IPS DF 6.9 (cell line): ENCODE data around the gene RNF32.

Source experiments
- DNase-seq: peaks from one replicate; pipeline ENCODE4 v3.0.0-alpha.2; 2013; ENCODE audit warnings: low read depth, low spot score
- H3K27ac ChIP-seq: one replicate; pipeline ENCODE4 v1.5.1; 2013; ENCODE audit warnings: low read length, control low read depth
- H3K27me3 ChIP-seq: 2 replicates; pipeline ENCODE4 v1.6.1; 2013; ENCODE audit warnings: mild to moderate bottlenecking, low read length; ENCODE audit not compliant: control insufficient read depth, insufficient read depth
- H3K36me3 ChIP-seq: 2 replicates; pipeline ENCODE4 v1.6.1; 2013; ENCODE audit warnings: low read length; ENCODE audit not compliant: control insufficient read depth, insufficient read depth
- H3K4me1 ChIP-seq: 2 replicates; pipeline ENCODE4 v1.6.1; 2013; ENCODE audit warnings: low read length; ENCODE audit not compliant: control insufficient read depth, insufficient read depth
- H3K4me3 ChIP-seq: 2 replicates; pipeline ENCODE4 v1.5.1; 2013; ENCODE audit warnings: mild to moderate bottlenecking, low read length
- H3K9me3 ChIP-seq: 2 replicates; pipeline ENCODE4 v1.6.1; 2013; ENCODE audit warnings: low read length, inconsistent platforms; ENCODE audit not compliant: control insufficient read depth, insufficient read depth
- WGBS: extraction: QIAGEN DNeasy Blood & Tissue Kit; methylation state at CpG from one replicate; pipeline ENCODE4 v1.1.7; 2013; ENCODE audit warnings: mixed read lengths, missing lambda C conversion rate; ENCODE audit not compliant: insufficient read length, insufficient coverage; 5-methylcytosine and 5-hydroxymethylcytosine counted together

Gene RNF32

DNA sequence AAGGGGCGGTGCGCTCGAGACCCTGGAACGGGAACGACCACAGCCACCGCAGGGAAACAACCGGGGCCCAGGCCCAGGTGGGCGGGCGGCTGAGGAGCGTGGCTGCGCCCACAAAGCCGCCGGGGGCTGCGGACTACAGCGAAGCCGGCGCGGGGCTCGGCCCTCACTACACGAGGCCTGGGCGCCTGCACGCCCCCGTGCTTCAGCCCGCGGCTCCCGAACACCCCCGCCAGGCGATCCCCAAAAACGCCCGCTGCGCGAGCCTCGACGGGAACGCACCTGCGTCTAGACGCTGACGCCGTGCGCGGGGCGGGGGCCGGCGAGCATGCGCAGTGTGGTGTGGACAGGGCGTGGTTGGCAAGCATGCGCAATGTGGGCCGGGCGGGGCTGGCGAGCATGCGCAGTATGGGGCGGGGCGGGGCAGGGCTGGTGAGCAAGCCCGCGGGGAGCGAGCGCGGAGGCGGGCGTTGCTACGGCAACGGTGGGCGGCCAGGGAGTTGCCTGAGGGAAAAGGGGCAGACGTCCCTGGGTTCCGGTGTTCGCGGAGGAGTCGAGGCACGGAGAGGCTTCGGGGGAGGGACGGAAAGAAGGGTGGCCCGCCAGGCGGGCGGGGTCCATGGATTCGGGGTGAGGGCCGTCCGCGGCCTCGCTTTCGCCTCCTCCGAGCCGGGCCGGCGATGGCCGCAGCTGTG lies at the start of gene RNF32:
Gene RNF32 (plus strand): TSS at position 518 of the 692 bp plus-strand sequence. CDS start 3,104 bp downstream, outside the sequence.
- no CpG with 5 or more reads among the region's 85 CpGs for WGBS
- Histone ChIP-seq H3K36me3 (no peaks in the 10 kb centered on the region), H3K4me3 (peak within 1 kb of the TSS; percentile 75; the same call in 1 of the 2 replicates), H3K4me1 (0 out of 2 replicates have a peak, but pooled peaks cover 3% of the 10 kb centered on the region), H3K27me3 (no peaks in the 10 kb centered on the region), H3K27ac (no peak within 1 kb of the TSS), H3K9me3 (no peaks in the 10 kb centered on the region)
- DNase-seq: peak; percentile 78

- Histone ChIP-seq H3K36me3 (no peaks in the 10 kb centered on the region), H3K27ac (no peak overlapping the region), H3K27me3 (no peaks in the 10 kb centered on the region), H3K4me3 (no peak overlapping the region), H3K4me1 (no peaks in the 10 kb centered on the region), H3K9me3 (no peaks in the 10 kb centered on the region)
- DNase-seq: no peak
- no CpG with 5 or more reads among the region's 4 CpGs for WGBS
Observed at GRCh38 chr7:156592155-156592884, 48.3 kb upstream of the RNF32 start.

GRCh38 chr7:156594283-156595080 lies 46.1 kb upstream of the RNF32 start:
- WGBS: no CpG with 5 or more reads among the region's 6 CpGs
- H3K36me3 ChIP-seq: no peaks in the 10 kb centered on the region
- H3K4me3 ChIP-seq: no peak overlapping the region
- no peaks in the 10 kb centered on the region for H3K9me3 ChIP-seq
- H3K27me3 ChIP-seq: no peaks in the 10 kb centered on the region
- DNase-seq: no peak
- H3K27ac ChIP-seq: no peak overlapping the region
- no peaks in the 10 kb centered on the region for H3K4me1 ChIP-seq

GRCh38 chr7:156600496-156600895 lies 40.1 kb upstream of the RNF32 start:
- H3K27me3 ChIP-seq: no peaks in the 10 kb centered on the region
- no peak for DNase-seq
- no peak overlapping the region for H3K4me3 ChIP-seq
- no peak overlapping the region for H3K27ac ChIP-seq
- no CpG with 5 or more reads among the region's 8 CpGs for WGBS
- H3K36me3 ChIP-seq: no peaks in the 10 kb centered on the region
- H3K4me1 ChIP-seq: no peaks in the 10 kb centered on the region
- no peaks in the 10 kb centered on the region for H3K9me3 ChIP-seq

DNA sequence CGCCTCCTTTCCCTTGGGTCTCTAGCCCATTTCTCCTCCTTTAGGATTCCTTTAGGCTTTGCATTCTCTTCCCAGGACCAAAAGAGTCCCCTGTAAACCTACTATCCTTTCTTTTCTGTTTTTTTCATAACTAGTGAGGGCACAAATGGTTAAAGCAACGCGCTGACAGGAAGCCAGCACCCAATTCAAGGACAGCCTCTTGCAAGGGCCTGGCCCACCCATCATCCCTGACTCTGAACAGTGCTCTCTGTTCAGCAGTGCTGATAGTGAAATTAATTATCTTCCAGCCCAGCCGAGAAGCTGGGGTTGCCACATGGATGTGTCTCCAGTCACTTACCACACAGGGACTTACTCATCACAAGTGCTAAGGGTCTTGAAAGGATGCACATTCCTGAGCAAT lies 38.3 kb upstream of the RNF32 start:
- no peak overlapping the region for H3K4me3 ChIP-seq
- H3K4me1 ChIP-seq: no peaks in the 10 kb centered on the region
- H3K27me3 ChIP-seq: no peaks in the 10 kb centered on the region
- no peak overlapping the region for H3K27ac ChIP-seq
- H3K36me3 ChIP-seq: no peaks in the 10 kb centered on the region
- no peaks in the 10 kb centered on the region for H3K9me3 ChIP-seq
- DNase-seq: no peak
- no CpG with 5 or more reads among the region's 4 CpGs for WGBS

GRCh38 chr7:156603011-156603410 lies 37.6 kb upstream of the RNF32 start:
- Histone ChIP-seq H3K4me3 (no peak overlapping the region), H3K27me3 (no peaks in the 10 kb centered on the region), H3K4me1 (no peaks in the 10 kb centered on the region), H3K27ac (no peak overlapping the region), H3K36me3 (no peaks in the 10 kb centered on the region), H3K9me3 (no peaks in the 10 kb centered on the region)
- no peak for DNase-seq
- WGBS: no CpG with 5 or more reads among the region's 6 CpGs

DNA sequence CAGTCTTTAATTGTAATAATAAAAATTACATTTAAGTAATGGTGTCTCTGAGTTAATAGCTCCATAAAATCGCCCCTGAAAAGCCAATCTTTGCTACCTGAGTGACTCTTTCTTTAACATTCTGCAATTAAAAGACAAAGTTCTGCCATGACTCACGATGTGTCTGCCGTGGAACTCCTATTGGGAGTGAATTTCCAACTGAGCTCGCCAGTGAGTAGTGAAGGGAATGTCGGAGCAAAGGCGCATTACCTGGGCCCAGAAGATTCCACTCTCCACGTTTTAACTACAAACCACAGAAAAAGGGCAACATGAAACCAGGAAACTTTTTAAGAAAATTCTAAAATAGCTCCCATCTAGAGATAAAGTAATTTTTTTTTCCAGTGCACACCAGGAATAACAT lies 36.9 kb upstream of the RNF32 start:
- Histone ChIP-seq H3K9me3 (no peaks in the 10 kb centered on the region), H3K36me3 (no peaks in the 10 kb centered on the region), H3K4me1 (no peaks in the 10 kb centered on the region), H3K4me3 (no peak overlapping the region), H3K27ac (no peak overlapping the region), H3K27me3 (no peaks in the 10 kb centered on the region)
- WGBS: no CpG with 5 or more reads among the region's 7 CpGs
- DNase-seq: no peak

DNA sequence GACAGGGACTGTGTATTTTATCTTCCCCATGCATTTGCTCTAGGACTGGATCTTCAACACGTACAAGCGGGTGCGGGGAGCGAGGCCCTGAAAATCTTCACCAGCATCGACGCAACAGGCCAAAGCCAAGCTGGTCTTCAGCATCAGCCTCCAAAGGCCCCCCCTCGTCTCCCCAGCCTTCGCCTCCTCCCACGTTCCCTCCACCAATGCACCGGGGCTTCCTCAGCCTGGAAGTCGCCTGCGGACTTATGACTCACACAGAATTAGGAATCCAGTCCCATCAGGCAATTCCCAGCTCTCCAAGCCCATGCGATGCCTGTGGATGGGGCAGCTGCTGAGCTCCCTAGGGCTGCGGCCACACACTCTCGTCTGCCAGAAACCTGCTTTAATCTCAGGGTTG lies 36.3 kb upstream of the RNF32 start:
- Histone ChIP-seq H3K9me3 (no peaks in the 10 kb centered on the region), H3K4me3 (no peak overlapping the region), H3K4me1 (no peaks in the 10 kb centered on the region), H3K27me3 (no peaks in the 10 kb centered on the region), H3K36me3 (no peaks in the 10 kb centered on the region), H3K27ac (no peak overlapping the region)
- no CpG with 5 or more reads among the region's 15 CpGs for WGBS
- no peak for DNase-seq

- Histone ChIP-seq H3K27ac (no peak overlapping the region), H3K4me3 (no peak overlapping the region), H3K36me3 (no peaks in the 10 kb centered on the region), H3K4me1 (no peaks in the 10 kb centered on the region), H3K9me3 (no peaks in the 10 kb centered on the region), H3K27me3 (no peaks in the 10 kb centered on the region)
- no CpG with 5 or more reads among the region's 22 CpGs for whole genome bisulfite sequencing
- no peak for DNase-seq
Observed at GRCh38 chr7:156604836-156605695, 35.5 kb upstream of the RNF32 start.

- H3K27me3 ChIP-seq: no peaks in the 10 kb centered on the region
- H3K27ac ChIP-seq: no peak overlapping the region
- H3K4me1 ChIP-seq: no peaks in the 10 kb centered on the region
- no peak for DNase-seq
- no peaks in the 10 kb centered on the region for H3K9me3 ChIP-seq
- no CpG with 5 or more reads among the region's 5 CpGs for WGBS
- H3K4me3 ChIP-seq: no peak overlapping the region
- H3K36me3 ChIP-seq: no peaks in the 10 kb centered on the region
Observed at GRCh38 chr7:156606135-156606534, 34.4 kb upstream of the RNF32 start.
